ENCODE measurements around the gene TAOK3.
"Not testable (repeated sequence)": the region's sequence is repeated elsewhere in the genome, so short reads cannot be mapped to it uniquely, and the experiment has no call there.

Gene TAOK3

GRCh38 chr12:118358612-118359540 is 13.8 kb downstream of the TAOK3 start:
- TF ChIP-seq CTCF (IDR thresholded peaks at IDR 0.05; ENCODE audit: borderline replicate concordance, insufficient read depth, low read depth, low read length), result no peak
- H3K4me3 ChIP-seq (ENCODE audit: low read depth, low read length), result peak overlapping the region; percentile 37

- TF ChIP-seq CTCF (IDR thresholded peaks at IDR 0.05; ENCODE audit: borderline replicate concordance, insufficient read depth, low read depth, low read length), result no peak
- no peak overlapping the region for H3K4me3 ChIP-seq (ENCODE audit: low read depth, low read length)
Observed at GRCh38 chr12:118358008-118358359, 14.7 kb downstream of the TAOK3 start.

GRCh38 chr12:118357257-118358007 is 15.3 kb downstream of the TAOK3 start:
- no peak overlapping the region for H3K4me3 ChIP-seq (ENCODE audit: low read depth, low read length)
- TF ChIP-seq CTCF (IDR thresholded peaks at IDR 0.05; ENCODE audit: borderline replicate concordance, insufficient read depth, low read depth, low read length), result no peak

- no peak for TF ChIP-seq CTCF (IDR thresholded peaks at IDR 0.05; ENCODE audit: borderline replicate concordance, insufficient read depth, low read depth, low read length)
- H3K4me3 ChIP-seq (ENCODE audit: low read depth, low read length), result no peak overlapping the region
Observed at GRCh38 chr12:118356809-118357256, 15.9 kb downstream of the TAOK3 start.

GRCh38 chr12:118355843-118356242 is 16.9 kb downstream of the TAOK3 start:
- no peak overlapping the region for H3K4me3 ChIP-seq (ENCODE audit: low read depth, low read length)
- no peak for TF ChIP-seq CTCF (IDR thresholded peaks at IDR 0.05; ENCODE audit: borderline replicate concordance, insufficient read depth, low read depth, low read length)

GRCh38 chr12:118354903-118355302 is 17.8 kb downstream of the TAOK3 start:
- no peak for TF ChIP-seq CTCF (IDR thresholded peaks at IDR 0.05; ENCODE audit: borderline replicate concordance, insufficient read depth, low read depth, low read length)
- H3K4me3 ChIP-seq (ENCODE audit: low read depth, low read length), result no peak overlapping the region

GRCh38 chr12:118354503-118354902 is 18.2 kb downstream of the TAOK3 start:
- H3K4me3 ChIP-seq (ENCODE audit: low read depth, low read length), result not testable (repeated sequence)

All from GM12875 (cell line).